Stimulated activated CD8-positive, alpha-beta memory T cell treated with anti-CD3 and anti-CD28 coated beads, Interleukin-15, amount 100 ng/mL, for 48 hours (primary cell): ENCODE results near the gene FLNB.
"Not testable (repeated sequence)": the region's sequence is repeated elsewhere in the genome, so short reads cannot be mapped to it uniquely, and the experiment has no call there.

ENCODE experiments used
- DNase-seq, 2 donors: peaks; one replicate each; pipeline ENCODE4 v3.0.0-alpha.2; 2020; ENCODE audit warnings: low read depth in 2 of 2

The FLNB gene

GRCh38 chr3:57980416-57980815 is 27.8 kb upstream of the FLNB start:
- no peak for DNase-seq

- no peak for DNase-seq
Observed at GRCh38 chr3:57981483-57982087, 26.6 kb upstream of the FLNB start.

GRCh38 chr3:57982561-57983243 is 25.5 kb upstream of the FLNB start:
- no peak for DNase-seq

- peak; percentile 25 to 45 for DNase-seq
Observed at GRCh38 chr3:57983734-57984518, 24.3 kb upstream of the FLNB start.

- DNase-seq: no peak
Observed at GRCh38 chr3:57985176-57985983, 22.8 kb upstream of the FLNB start.

- DNase-seq: no peak
Observed at GRCh38 chr3:57985984-57986246, 22.3 kb upstream of the FLNB start.

GRCh38 chr3:57986261-57986660 is 22.0 kb upstream of the FLNB start:
- DNase-seq: no peak

GRCh38 chr3:57989198-57989597 is 19.0 kb upstream of the FLNB start:
- DNase-seq: not testable (repeated sequence)

- no peak for DNase-seq
Observed at GRCh38 chr3:57989646-57990045, 18.6 kb upstream of the FLNB start.

- DNase-seq: no peak
Observed at GRCh38 chr3:57992452-57993213, 15.6 kb upstream of the FLNB start.

GRCh38 chr3:57998366-57999283 is 9.6 kb upstream of the FLNB start:
- DNase-seq: no peak

- no peak for DNase-seq
Observed at GRCh38 chr3:57999417-58000115, 8.7 kb upstream of the FLNB start.

GRCh38 chr3:58000306-58001085 is 7.7 kb upstream of the FLNB start:
- no peak for DNase-seq

GRCh38 chr3:58001086-58001467 is 7.1 kb upstream of the FLNB start:
- no peak for DNase-seq

GRCh38 chr3:58001979-58002378 is 6.2 kb upstream of the FLNB start:
- no peak for DNase-seq

- DNase-seq: no peak
Observed at GRCh38 chr3:58003093-58003492, 5.1 kb upstream of the FLNB start.

GRCh38 chr3:58004973-58005372 is 3.2 kb upstream of the FLNB start:
- DNase-seq: no peak

- DNase-seq: no peak
Observed at GRCh38 chr3:58005669-58006068, 2.6 kb upstream of the FLNB start.

GRCh38 chr3:58006661-58007060 is 1.6 kb upstream of the FLNB start:
- no peak for DNase-seq
